ENCODE measurements around the gene GSE1. TPM values are rescaled to one million over a fixed set of nuclear protein-coding genes. Genes with fewer than 3 reads are reported as not detected.

GSE1 gene
- total RNA-seq, 3 donors from 2014 or later, result 52.3 to 105 (median 60.7) TPM

- no peak overlapping the region for H3K27ac ChIP-seq
- H3K27me3 ChIP-seq, result no peaks in the 10 kb centered on the region
- peaks cover 8% of the 10 kb centered on the region for H3K36me3 ChIP-seq
- TF ChIP-seq CTCF (IDR thresholded peaks at IDR 0.05) (no peak), POLR2A (IDR thresholded peaks at IDR 0.05) (no peak), POLR2AphosphoS5 (IDR thresholded peaks at IDR 0.05) (no peak)
- peak in 1 of 2 donors; percentile 46 for DNase-seq (ENCODE audit: low spot score in 2 of 2)
- H3K4me3 ChIP-seq, result no peak overlapping the region
- no peaks in the 10 kb centered on the region for H3K9me3 ChIP-seq
- intact Hi-C loops (cut with DNase I; ENCODE audit: low total_unique reads), result loop anchor here (10.0 kb wide), 1 partner anchor 81 kb away; no protein-coding TSS in a partner anchor
- peaks cover 0 to 3% of the 10 kb centered on the region in 2 donors for H3K4me1 ChIP-seq
Measured at GRCh38 chr16:85663891-85664321, 50.8 kb downstream of the GSE1 start.

GRCh38 chr16:85664580-85665372 is 51.7 kb downstream of the GSE1 start:
- no peak overlapping the region for H3K4me3 ChIP-seq
- intact Hi-C loops (cut with DNase I; ENCODE audit: low total_unique reads), result loop anchor here (10.0 kb wide), 1 partner anchor 80 kb away; no protein-coding TSS in a partner anchor
- H3K36me3 ChIP-seq, result peaks cover 8% of the 10 kb centered on the region
- H3K4me1 ChIP-seq, result peaks cover 0 to 3% of the 10 kb centered on the region in 2 donors
- DNase-seq (ENCODE audit: low spot score in 2 of 2), result peak in 1 of 2 donors; percentile 40
- H3K27me3 ChIP-seq, result no peaks in the 10 kb centered on the region
- no peak for TF ChIP-seq CTCF (IDR thresholded peaks at IDR 0.05)
- no peak for TF ChIP-seq POLR2AphosphoS5 (IDR thresholded peaks at IDR 0.05)
- no peak for TF ChIP-seq POLR2A (IDR thresholded peaks at IDR 0.05)
- H3K9me3 ChIP-seq, result no peaks in the 10 kb centered on the region
- H3K27ac ChIP-seq, result peak overlapping the region in 1 of 2 donors; percentile 40

- no peak for DNase-seq (ENCODE audit: low spot score in 2 of 2)
- Histone ChIP-seq H3K36me3 (peaks cover 8% of the 10 kb centered on the region), H3K4me1 (no peaks in the 10 kb centered on the region), H3K9me3 (no peaks in the 10 kb centered on the region), H3K27me3 (no peaks in the 10 kb centered on the region), H3K27ac (peak overlapping the region in 1 of 2 donors; percentile 40), H3K4me3 (no peak overlapping the region)
- no peak for TF ChIP-seq CTCF (IDR thresholded peaks at IDR 0.05)
- TF ChIP-seq POLR2AphosphoS5 (IDR thresholded peaks at IDR 0.05), result no peak
- no peak for TF ChIP-seq POLR2A (IDR thresholded peaks at IDR 0.05)
- intact Hi-C loops (cut with DNase I; ENCODE audit: low total_unique reads), result loop anchor here (10.0 kb wide), 1 partner anchor 79 kb away; no protein-coding TSS in a partner anchor
Measured at GRCh38 chr16:85665373-85665740, 52.2 kb downstream of the GSE1 start.

- intact Hi-C loops (cut with DNase I; ENCODE audit: low total_unique reads), result loop anchor here (10.0 kb wide), 1 partner anchor 79 kb away; no protein-coding TSS in a partner anchor
- Histone ChIP-seq H3K27me3 (no peaks in the 10 kb centered on the region), H3K27ac (peak overlapping the region in 1 of 2 donors; percentile 40), H3K36me3 (peaks cover 8% of the 10 kb centered on the region), H3K9me3 (no peaks in the 10 kb centered on the region), H3K4me3 (no peak overlapping the region), H3K4me1 (no peaks in the 10 kb centered on the region)
- peak in 1 of 2 donors; percentile 46 for DNase-seq (ENCODE audit: low spot score in 2 of 2)
- TF ChIP-seq POLR2A (IDR thresholded peaks at IDR 0.05), result no peak
- TF ChIP-seq CTCF (IDR thresholded peaks at IDR 0.05), result no peak
- no peak for TF ChIP-seq POLR2AphosphoS5 (IDR thresholded peaks at IDR 0.05)
Measured at GRCh38 chr16:85665929-85666328, 52.8 kb downstream of the GSE1 start.

GRCh38 chr16:85667261-85667660 is 54.1 kb downstream of the GSE1 start:
- Histone ChIP-seq H3K27me3 (no peaks in the 10 kb centered on the region), H3K36me3 (peaks cover 8% of the 10 kb centered on the region), H3K4me1 (no peaks in the 10 kb centered on the region), H3K9me3 (no peaks in the 10 kb centered on the region), H3K27ac (no peak overlapping the region), H3K4me3 (no peak overlapping the region)
- DNase-seq (ENCODE audit: low spot score in 2 of 2), result peak in 1 of 2 donors; percentile 45
- no peak for TF ChIP-seq POLR2AphosphoS5 (IDR thresholded peaks at IDR 0.05)
- TF ChIP-seq POLR2A (IDR thresholded peaks at IDR 0.05), result no peak
- no peak for TF ChIP-seq CTCF (IDR thresholded peaks at IDR 0.05)
- intact Hi-C loops (cut with DNase I; ENCODE audit: low total_unique reads), result loop anchor here (10.0 kb wide), 1 partner anchor 78 kb away; no protein-coding TSS in a partner anchor

Measured in breast epithelium (tissue), 4 donors.